ENCODE results near the gene FCRL3.

- TF ChIP-seq CTCF (IDR thresholded peaks at IDR 0.05) (no peak), POLR2A (IDR thresholded peaks at IDR 0.05) (no peak)
These were observed 3.5 kb downstream of the FCRL3 start for GRCh38 chr1:157696966-157697628.
